ENCODE data around the gene SLC25A51.

GRCh38 chr9:37906312-37907239 lies 2.6 kb upstream of the SLC25A51 start:
- no peak for TF ChIP-seq CTCF (IDR thresholded peaks at IDR 0.05)
- TF ChIP-seq POLR2AphosphoS5 (IDR thresholded peaks at IDR 0.05), result no peak
- TF ChIP-seq POLR2A (IDR thresholded peaks at IDR 0.05), result no peak
- TF ChIP-seq EP300 (IDR thresholded peaks at IDR 0.05), result no peak
